ENCODE data around the gene BAD.

BAD gene

GRCh38 chr11:64226507-64227051 is 57.9 kb downstream of the BAD start:
- DNase-seq, result no peak

GRCh38 chr11:64225608-64226506 is 58.6 kb downstream of the BAD start, which contains the start of the genes NUDT22 and TRPT1:
Gene NUDT22 (plus strand): TSS chr11:64226274. CDS start chr11:64226653, 379 bp downstream.
Gene TRPT1 (minus strand): TSS chr11:64226186. CDS start chr11:64225860, 326 bp downstream.
- peak; percentile 81 for DNase-seq

GRCh38 chr11:64224891-64225607 is 59.4 kb downstream of the BAD start:
- DNase-seq, result no peak

- no peak for DNase-seq
Observed at GRCh38 chr11:64224151-64224890, 60.1 kb downstream of the BAD start.

GRCh38 chr11:64223001-64223651 is 61.3 kb downstream of the BAD start:
- no peak for DNase-seq

GRCh38 chr11:64222651-64223000 is 61.8 kb downstream of the BAD start:
- DNase-seq, result no peak

GRCh38 chr11:64220798-64221197 is 63.7 kb downstream of the BAD start:
- DNase-seq, result no peak

- DNase-seq, result no peak
Observed at GRCh38 chr11:64220271-64220670, 64.2 kb downstream of the BAD start.
